Mucosa of stomach (tissue), 1 donor: ENCODE results near the gene HBE1.

Experiments used
- H3K27me3 ChIP-seq: one replicate; pipeline ENCODE4 v1.7.0; 2013; ENCODE audit warnings: mild to moderate bottlenecking, low read length; ENCODE audit not compliant: control insufficient read depth, insufficient read depth
- H3K36me3 ChIP-seq: one replicate; pipeline ENCODE4 v1.7.0; 2013; ENCODE audit warnings: low read length; ENCODE audit not compliant: control insufficient read depth, insufficient read depth
- H3K4me1 ChIP-seq: one replicate; pipeline ENCODE4 v1.7.0; 2013; ENCODE audit warnings: mild to moderate bottlenecking, low read length; ENCODE audit not compliant: control insufficient read depth, insufficient read depth
- H3K4me3 ChIP-seq: one replicate; pipeline ENCODE4 v1.7.0; 2013; ENCODE audit warnings: low read length
- H3K9ac ChIP-seq: one replicate; pipeline ENCODE4 v1.7.0; 2013; ENCODE audit warnings: mild to moderate bottlenecking, low read length, moderate library complexity
- H3K9me3 ChIP-seq: one replicate; pipeline ENCODE4 v1.7.0; 2013; ENCODE audit warnings: mild to moderate bottlenecking, low read length, moderate library complexity; ENCODE audit not compliant: control insufficient read depth
- donor health status: Pancreatic carcinoma.

Gene HBE1

GRCh38 chr11:5225480-5225871 is 44.3 kb downstream of the HBE1 start:
- Histone ChIP-seq H3K4me3 (no peak overlapping the region), H3K4me1 (no peaks in the 10 kb centered on the region), H3K9me3 (no peaks in the 10 kb centered on the region), H3K36me3 (no peaks in the 10 kb centered on the region), H3K9ac (no peak overlapping the region), H3K27me3 (no peaks in the 10 kb centered on the region)

GRCh38 chr11:5224538-5225479 is 44.9 kb downstream of the HBE1 start:
- H3K4me1 ChIP-seq = no peaks in the 10 kb centered on the region
- H3K9ac ChIP-seq = no peak overlapping the region
- H3K4me3 ChIP-seq = no peak overlapping the region
- no peaks in the 10 kb centered on the region for H3K9me3 ChIP-seq
- H3K27me3 ChIP-seq = no peaks in the 10 kb centered on the region
- H3K36me3 ChIP-seq = no peaks in the 10 kb centered on the region

- Histone ChIP-seq H3K36me3 (no peaks in the 10 kb centered on the region), H3K9me3 (no peaks in the 10 kb centered on the region), H3K27me3 (no peaks in the 10 kb centered on the region), H3K4me1 (no peaks in the 10 kb centered on the region), H3K9ac (no peak overlapping the region), H3K4me3 (no peak overlapping the region)
Observed at GRCh38 chr11:5223686-5224085, 46.1 kb downstream of the HBE1 start.

GRCh38 chr11:5223146-5223545 is 46.6 kb downstream of the HBE1 start:
- Histone ChIP-seq H3K4me1 (no peaks in the 10 kb centered on the region), H3K4me3 (no peak overlapping the region), H3K36me3 (no peaks in the 10 kb centered on the region), H3K9ac (no peak overlapping the region), H3K9me3 (no peaks in the 10 kb centered on the region), H3K27me3 (no peaks in the 10 kb centered on the region)
